ENCODE results near the gene ZNG1A.
"Not testable (repeated sequence)": the region's sequence is repeated elsewhere in the genome, so short reads cannot be mapped to it uniquely, and the experiment has no call there.

DNA sequence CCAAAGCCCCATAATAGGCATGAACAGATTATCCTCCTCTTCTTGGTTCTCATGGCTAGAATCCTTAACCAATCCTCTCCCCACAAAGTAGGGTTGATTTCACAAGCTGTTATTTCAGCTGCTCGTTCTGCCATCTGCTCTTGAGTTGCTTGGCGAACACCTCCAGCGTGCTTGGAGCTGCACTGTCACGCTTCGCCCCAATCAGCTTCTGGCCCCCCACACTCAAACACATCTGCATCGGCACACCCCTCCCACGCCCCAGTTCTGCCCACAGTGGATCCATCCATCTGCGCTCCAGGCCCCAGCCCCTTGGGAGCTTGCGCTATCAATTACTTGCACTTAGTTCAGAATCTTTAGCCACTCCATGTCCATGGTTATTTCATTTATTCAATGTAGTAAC, 78.4 kb downstream of the ZNG1A start:
- TF ChIP-seq POLR2A (IDR thresholded peaks at IDR 0.05): not testable (repeated sequence)
- TF ChIP-seq, protein P1, sequence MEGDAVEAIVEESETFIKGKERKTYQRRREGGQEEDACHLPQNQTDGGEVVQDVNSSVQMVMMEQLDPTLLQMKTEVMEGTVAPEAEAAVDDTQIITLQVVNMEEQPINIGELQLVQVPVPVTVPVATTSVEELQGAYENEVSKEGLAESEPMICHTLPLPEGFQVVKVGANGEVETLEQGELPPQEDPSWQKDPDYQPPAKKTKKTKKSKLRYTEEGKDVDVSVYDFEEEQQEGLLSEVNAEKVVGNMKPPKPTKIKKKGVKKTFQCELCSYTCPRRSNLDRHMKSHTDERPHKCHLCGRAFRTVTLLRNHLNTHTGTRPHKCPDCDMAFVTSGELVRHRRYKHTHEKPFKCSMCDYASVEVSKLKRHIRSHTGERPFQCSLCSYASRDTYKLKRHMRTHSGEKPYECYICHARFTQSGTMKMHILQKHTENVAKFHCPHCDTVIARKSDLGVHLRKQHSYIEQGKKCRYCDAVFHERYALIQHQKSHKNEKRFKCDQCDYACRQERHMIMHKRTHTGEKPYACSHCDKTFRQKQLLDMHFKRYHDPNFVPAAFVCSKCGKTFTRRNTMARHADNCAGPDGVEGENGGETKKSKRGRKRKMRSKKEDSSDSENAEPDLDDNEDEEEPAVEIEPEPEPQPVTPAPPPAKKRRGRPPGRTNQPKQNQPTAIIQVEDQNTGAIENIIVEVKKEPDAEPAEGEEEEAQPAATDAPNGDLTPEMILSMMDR (IDR thresholded peaks at IDR 0.05): not testable (repeated sequence)

All from Peyer's patch (tissue), 4 donors.